Esophagus muscularis mucosa (tissue), 4 donors: ENCODE results near the gene BCL2L1.

ENCODE experiments used
- EP300 ChIP-seq: sonication (generic); formaldehyde crosslinking; IDR thresholded peaks from one replicate; pipeline ENCODE4 v1.6.1; 2017; ENCODE audit warnings: antibody characterized with exemption
- POLR2A ChIP-seq: fragments of 450-650 bp; IDR thresholded peaks from one replicate; pipeline ENCODE4 v1.6.1; 2017; ENCODE audit warnings: antibody characterized with exemption, moderate library complexity, mild to moderate bottlenecking, low read depth
- POLR2AphosphoS5 ChIP-seq, 2 donors: sonication (generic); formaldehyde crosslinking; IDR thresholded peaks; one replicate each; pipeline ENCODE4 v1.6.1; 2017; ENCODE audit warnings: antibody characterized with exemption in 2 of 2
- TF ChIP-seq, protein P1 (sequence below), 3 experiments: fragments of 200-600 bp in 2 of 3; fragments of 450-650 bp in 1 of 3; sonication (generic) in 2 of 3; IDR thresholded peaks; one replicate each; pipeline ENCODE4 v1.5.1; 2017 to 2019; ENCODE audit warnings: antibody characterized with exemption in 3 of 3, mild to moderate bottlenecking in 2 of 3, moderate library complexity in 1 of 3

DNA sequence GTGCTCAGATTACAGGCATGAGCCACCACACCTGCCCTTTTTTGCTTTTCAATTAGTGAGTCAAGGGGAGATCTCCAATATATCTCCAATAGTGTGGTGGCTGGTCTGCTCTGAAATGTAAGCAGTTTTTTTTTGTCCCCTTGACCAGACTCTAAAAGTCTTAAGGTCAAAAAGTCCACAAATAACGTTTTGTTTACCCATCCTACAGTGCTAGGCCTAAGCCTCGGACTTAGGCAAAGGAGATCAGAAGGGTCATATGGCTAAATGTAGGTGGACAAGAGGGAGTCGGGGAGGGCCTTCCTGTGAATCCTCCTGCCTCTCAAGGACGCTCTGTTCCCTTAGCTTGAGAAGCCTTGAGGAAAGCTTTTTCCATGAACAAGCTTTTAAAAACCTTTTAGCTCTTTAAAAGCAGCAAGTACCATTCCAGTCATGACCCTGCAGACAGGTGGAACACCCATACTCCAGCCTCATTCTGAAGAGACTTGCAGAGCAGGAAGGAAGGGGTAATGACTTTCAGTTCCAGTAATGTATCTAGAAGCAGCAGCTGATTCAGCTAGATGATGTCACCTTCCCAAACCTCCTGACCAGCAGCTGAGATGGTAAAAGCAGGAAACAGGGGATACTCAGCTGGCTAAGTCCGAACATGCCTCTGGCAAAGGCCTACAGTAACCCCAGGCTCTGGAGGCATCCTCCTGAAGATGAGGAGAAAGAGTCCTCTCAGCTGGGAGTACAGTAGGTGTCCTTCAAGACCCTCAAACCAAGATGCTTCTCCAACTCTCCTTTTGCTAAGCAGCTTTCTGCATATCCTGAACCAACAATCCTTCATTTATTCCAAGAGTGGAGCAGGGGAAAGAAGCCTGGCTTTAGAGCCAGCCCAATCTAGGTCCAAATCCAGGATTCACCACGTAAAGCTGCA, 23.6 kb downstream of the BCL2L1 start:
- no peak for TF ChIP-seq EP300
- TF ChIP-seq POLR2A, result peak; percentile 17
- peak; percentile 79 to 88 for TF ChIP-seq POLR2AphosphoS5 (IDR thresholded peaks at IDR 0.05)
- TF ChIP-seq, protein P1, sequence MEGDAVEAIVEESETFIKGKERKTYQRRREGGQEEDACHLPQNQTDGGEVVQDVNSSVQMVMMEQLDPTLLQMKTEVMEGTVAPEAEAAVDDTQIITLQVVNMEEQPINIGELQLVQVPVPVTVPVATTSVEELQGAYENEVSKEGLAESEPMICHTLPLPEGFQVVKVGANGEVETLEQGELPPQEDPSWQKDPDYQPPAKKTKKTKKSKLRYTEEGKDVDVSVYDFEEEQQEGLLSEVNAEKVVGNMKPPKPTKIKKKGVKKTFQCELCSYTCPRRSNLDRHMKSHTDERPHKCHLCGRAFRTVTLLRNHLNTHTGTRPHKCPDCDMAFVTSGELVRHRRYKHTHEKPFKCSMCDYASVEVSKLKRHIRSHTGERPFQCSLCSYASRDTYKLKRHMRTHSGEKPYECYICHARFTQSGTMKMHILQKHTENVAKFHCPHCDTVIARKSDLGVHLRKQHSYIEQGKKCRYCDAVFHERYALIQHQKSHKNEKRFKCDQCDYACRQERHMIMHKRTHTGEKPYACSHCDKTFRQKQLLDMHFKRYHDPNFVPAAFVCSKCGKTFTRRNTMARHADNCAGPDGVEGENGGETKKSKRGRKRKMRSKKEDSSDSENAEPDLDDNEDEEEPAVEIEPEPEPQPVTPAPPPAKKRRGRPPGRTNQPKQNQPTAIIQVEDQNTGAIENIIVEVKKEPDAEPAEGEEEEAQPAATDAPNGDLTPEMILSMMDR (IDR thresholded peaks at IDR 0.05), result no peak
